Caco-2 (cell line): Measurements from ENCODE around the gene CDK15. TPM values are rescaled to one million over a fixed set of nuclear protein-coding genes. Genes with fewer than 3 reads are reported as not detected.
A peak's percentile ranks its signal among the peaks of the same experiment; 100 is the strongest.

ENCODE experiments used
- BruUV-seq: library from RNA; stranded (reverse); fragments of 400-500 nt; replicated peaks from 2 replicates; lab custom pipeline; 2021; lab: Mats Ljungman, UMichigan
- CTCF ChIA-PET: fragments of 300-600 bp; sonication (Branson Sonifier 250); formaldehyde crosslinking; loops from one replicate; lab custom pipeline; 2022; ENCODE audit warnings: antibody characterized with exemption; lab: Charles Lee
- POLR2A ChIA-PET: fragments of 300-600 bp; sonication (Branson Sonifier 250); formaldehyde crosslinking; loops from one replicate; lab custom pipeline; 2022; ENCODE audit warnings: antibody characterized with exemption; lab: Charles Lee
- DNase-seq, 2 experiments: peaks; one replicate each; pipeline versions ENCODE4 v3.0.0 to v3.0.0-alpha.2; 2020 to 2022
- H3K27me3 ChIP-seq: replicated peaks from 2 replicates; pipeline ENCODE4 v1.6.0; 2011; ENCODE audit warnings: low read length; ENCODE audit not compliant: control insufficient read depth, insufficient read depth
- H3K36me3 ChIP-seq: 2 replicates; pipeline ENCODE4 v1.5.1; 2011; ENCODE audit warnings: low read length; ENCODE audit not compliant: control insufficient read depth, insufficient read depth
- H3K4me1 ChIP-seq: fragments of 250-450 bp; sonication (Bioruptor Pico); 2 replicates; pipeline ENCODE4 v1.5.1; 2020; ENCODE audit warnings: mild to moderate bottlenecking
- H3K4me3 ChIP-seq: 2 replicates; pipeline ENCODE4 v1.5.1; 2011; ENCODE audit warnings: low read depth, mild to moderate bottlenecking, control low read depth, low read length
- H3K9me3 ChIP-seq: fragments of 250-450 bp; sonication (Bioruptor Pico); 2 replicates; pipeline ENCODE4 v1.5.1; 2020; ENCODE audit warnings: mild to moderate bottlenecking, moderate library complexity
- H3K27ac Mint-ChIP-seq: one replicate; pipeline ENCODE4 v1.8.0; 2022; ENCODE audit warnings: mixed read lengths; ENCODE audit not compliant: unreplicated experiment
- H3K27me3 Mint-ChIP-seq: one replicate; pipeline ENCODE4 v1.8.0; 2022; ENCODE audit warnings: mixed read lengths; ENCODE audit not compliant: insufficient read depth, unreplicated experiment
- H3K36me3 Mint-ChIP-seq: one replicate; pipeline ENCODE4 v1.8.0; 2022; ENCODE audit warnings: mild to moderate bottlenecking, mixed read lengths; ENCODE audit not compliant: insufficient read depth, unreplicated experiment
- H3K4me1 Mint-ChIP-seq: one replicate; pipeline ENCODE4 v1.8.0; 2022; ENCODE audit warnings: low read depth, mixed read lengths; ENCODE audit not compliant: unreplicated experiment
- H3K4me3 Mint-ChIP-seq: one replicate; pipeline ENCODE4 v1.8.0; 2022; ENCODE audit warnings: mild to moderate bottlenecking, moderate library complexity, mixed read lengths; ENCODE audit not compliant: unreplicated experiment
- H3K9me3 Mint-ChIP-seq: one replicate; pipeline ENCODE4 v1.8.0; 2022; ENCODE audit warnings: mixed read lengths; ENCODE audit not compliant: unreplicated experiment
- CTCF ChIP-seq, 2 experiments: fragments of 200-600 bp in 1 of 2; IDR thresholded peaks; 1 replicate in 1 of 2; 2 replicates in 1 of 2; pipeline versions ENCODE4 v1.5.1 to v1.8.0; 2011 to 2022; ENCODE audit warnings: antibody characterized with exemption in 1 of 2, control low read depth in 1 of 2, inconsistent platforms in 1 of 2, low read depth in 1 of 2, low read length in 1 of 2, mild to moderate bottlenecking in 1 of 2, moderate library complexity in 1 of 2; ENCODE audit not compliant: insufficient read depth in 1 of 2, severe bottlenecking in 1 of 2, unreplicated experiment in 1 of 2
- intact Hi-C: fragments of 100-400 bp; cut with micrococcal nuclease; formaldehyde crosslinking; loops from one replicate; pipeline ENCODE4 v1.10.0; 2022; ENCODE audit not compliant: unreplicated experiment
- total RNA-seq: library from RNA; stranded (reverse); gene quantifications from 2 replicates; pipeline ENCODE4 v1.2.3, GENCODE V29; 2022

The CDK15 gene
- total RNA-seq, 1 experiment from 2014 or later: not detected

GRCh38 chr2:201907563-201907881 is 101.2 kb downstream of the CDK15 start:
- H3K9me3 ChIP-seq: no peaks in the 10 kb centered on the region
- BruUV-seq: no TSS peak
- Mint-ChIP-seq H3K4me3 (no peak overlapping the region), H3K36me3 (no peaks in the 10 kb centered on the region), H3K4me1 (peaks cover 41% of the 10 kb centered on the region), H3K27me3 (no peaks in the 10 kb centered on the region), H3K27ac (no peak overlapping the region), H3K9me3 (no peaks in the 10 kb centered on the region)
- peaks cover 57% of the 10 kb centered on the region for H3K4me1 ChIP-seq
- no peaks in the 10 kb centered on the region for H3K36me3 ChIP-seq
- no peak for DNase-seq
- intact Hi-C loops: loop anchor here (5.0 kb wide), 1 partner anchor 125 kb away; the partner anchor contains the start of gene FZD7
- ChIA-PET CTCF (no interaction called here), POLR2A (no interaction called here)
- H3K27me3 ChIP-seq: no peaks in the 10 kb centered on the region
- TF ChIP-seq CTCF (IDR thresholded peaks at IDR 0.05; ENCODE audit: insufficient read depth in 1 of 2, low read depth in 1 of 2, low read length in 1 of 2, severe bottlenecking in 1 of 2, unreplicated experiment in 1 of 2): no peak
- no peak overlapping the region for H3K4me3 ChIP-seq

GRCh38 chr2:201908901-201909300 is 102.6 kb downstream of the CDK15 start:
- H3K36me3 ChIP-seq: no peaks in the 10 kb centered on the region

GRCh38 chr2:201909348-201909747 is 103.0 kb downstream of the CDK15 start:
- no peaks in the 10 kb centered on the region for H3K36me3 Mint-ChIP-seq
- no peaks in the 10 kb centered on the region for H3K36me3 ChIP-seq
- CTCF ChIA-PET: interaction anchor here (0.7 kb wide), 1 partner anchor 49 kb away, joined by 3 read pairs; no protein-coding TSS in a partner anchor
- POLR2A ChIA-PET: interaction anchor here (1.0 kb wide), 1 partner anchor 42 kb away, joined by 3 read pairs; no protein-coding TSS in a partner anchor
- H3K4me3 ChIP-seq: no peak overlapping the region
- H3K27me3 ChIP-seq: no peaks in the 10 kb centered on the region
- no peaks in the 10 kb centered on the region for H3K27me3 Mint-ChIP-seq
- no peak for DNase-seq
- no TSS peak for BruUV-seq
- H3K9me3 ChIP-seq: no peaks in the 10 kb centered on the region
- no peak for TF ChIP-seq CTCF (IDR thresholded peaks at IDR 0.05; ENCODE audit: insufficient read depth in 1 of 2, low read depth in 1 of 2, low read length in 1 of 2, severe bottlenecking in 1 of 2, unreplicated experiment in 1 of 2)
- H3K9me3 Mint-ChIP-seq: no peaks in the 10 kb centered on the region
- peaks cover 61% of the 10 kb centered on the region for H3K4me1 ChIP-seq
- H3K4me1 Mint-ChIP-seq: peaks cover 41% of the 10 kb centered on the region
- no peak overlapping the region for H3K4me3 Mint-ChIP-seq
- H3K27ac Mint-ChIP-seq: peak overlapping the region; percentile 35
- intact Hi-C loops: loop anchor here (2.0 to 5.0 kb wide), 2 partner anchors 43 to 123 kb away; partner anchors contain the start of gene FZD7

More at GRCh38 chr2:201908901-201909300, 102.6 kb downstream of the CDK15 start:
- Mint-ChIP-seq H3K9me3 (no peaks in the 10 kb centered on the region), H3K36me3 (no peaks in the 10 kb centered on the region), H3K27me3 (no peaks in the 10 kb centered on the region), H3K27ac (peak overlapping the region; percentile 35), H3K4me1 (peaks cover 41% of the 10 kb centered on the region), H3K4me3 (no peak overlapping the region)
- Histone ChIP-seq H3K4me1 (peaks cover 61% of the 10 kb centered on the region), H3K4me3 (no peak overlapping the region), H3K9me3 (no peaks in the 10 kb centered on the region), H3K27me3 (no peaks in the 10 kb centered on the region)
- no peak for DNase-seq
- ChIA-PET POLR2A (interaction anchor here (1.0 kb wide), 1 partner anchor 42 kb away, joined by 3 read pairs; no protein-coding TSS in a partner anchor), CTCF (no interaction called here)
- intact Hi-C loops: loop anchor here (2.0 to 5.0 kb wide), 2 partner anchors 42 to 123 kb away; partner anchors contain the start of gene FZD7
- BruUV-seq: no TSS peak
- TF ChIP-seq CTCF (IDR thresholded peaks at IDR 0.05; ENCODE audit: insufficient read depth in 1 of 2, low read depth in 1 of 2, low read length in 1 of 2, severe bottlenecking in 1 of 2, unreplicated experiment in 1 of 2): no peak
